Globus pallidus (tissue), 1 donor: ENCODE data around the gene CHN2.
A peak's percentile ranks its signal among the peaks of the same experiment; 100 is the strongest.

Experiments used
- DNase-seq: peaks from one replicate; pipeline ENCODE4 v3.0.0-alpha.2; 2015; ENCODE audit warnings: low spot score

Gene CHN2

GRCh38 chr7:29335188-29336083 is 140.9 kb downstream of the CHN2 start:
- no peak for DNase-seq

- DNase-seq: no peak
Observed at GRCh38 chr7:29337546-29338116, 143.1 kb downstream of the CHN2 start.

GRCh38 chr7:29340696-29341095 is 146.1 kb downstream of the CHN2 start:
- no peak for DNase-seq

- DNase-seq: no peak
Observed at GRCh38 chr7:29341156-29341555, 146.6 kb downstream of the CHN2 start.

- no peak for DNase-seq
Observed at GRCh38 chr7:29342761-29343160, 148.2 kb downstream of the CHN2 start.

- DNase-seq: no peak
Observed at GRCh38 chr7:29343399-29343798, 148.8 kb downstream of the CHN2 start.

GRCh38 chr7:29344334-29344978 is 149.9 kb downstream of the CHN2 start:
- no peak for DNase-seq

- peak; percentile 86 for DNase-seq
Observed at GRCh38 chr7:29345590-29345989, 151.0 kb downstream of the CHN2 start.

GRCh38 chr7:29346231-29346978 is 151.8 kb downstream of the CHN2 start:
- DNase-seq: no peak

- DNase-seq: no peak
Observed at GRCh38 chr7:29349362-29349761, 154.8 kb downstream of the CHN2 start.

GRCh38 chr7:29350351-29350750 is 155.8 kb downstream of the CHN2 start:
- no peak for DNase-seq

- no peak for DNase-seq
Observed at GRCh38 chr7:29352041-29352440, 157.5 kb downstream of the CHN2 start.

GRCh38 chr7:29353810-29354209 is 159.2 kb downstream of the CHN2 start:
- no peak for DNase-seq

- DNase-seq: no peak
Observed at GRCh38 chr7:29354340-29354739, 159.8 kb downstream of the CHN2 start.

- no peak for DNase-seq
Observed at GRCh38 chr7:29355388-29355787, 160.8 kb downstream of the CHN2 start.

GRCh38 chr7:29356631-29357030 is 162.1 kb downstream of the CHN2 start:
- no peak for DNase-seq

- no peak for DNase-seq
Observed at GRCh38 chr7:29359482-29360093, 165.0 kb downstream of the CHN2 start.

GRCh38 chr7:29360633-29361625 is 166.4 kb downstream of the CHN2 start:
- no peak for DNase-seq

- DNase-seq: no peak
Observed at GRCh38 chr7:29362380-29362779, 167.8 kb downstream of the CHN2 start.

- no peak for DNase-seq
Observed at GRCh38 chr7:29363636-29364425, 169.3 kb downstream of the CHN2 start.
